GM12878 (cell line): ENCODE measurements around the gene ABCA3.

Source experiments
- ATF3 ChIP-seq: IDR thresholded peaks from 2 replicates; pipeline ENCODE4 v1.6.1; 2011; ENCODE audit warnings: low read depth, mild to moderate bottlenecking, low read length, moderate library complexity, borderline replicate concordance; ENCODE audit errors: extremely low read depth
- BMI1 ChIP-seq: fragments of 450-650 bp; IDR thresholded peaks from 2 replicates; pipeline ENCODE4 v1.6.1; 2016; ENCODE audit warnings: mild to moderate bottlenecking, moderate library complexity, borderline replicate concordance
- CBX3 ChIP-seq: fragments of 200-600 bp; sonication (generic); IDR thresholded peaks from 2 replicates; pipeline ENCODE4 v1.6.1; 2016; ENCODE audit warnings: low read depth, borderline replicate concordance
- CTCF ChIP-seq, 3 experiments: IDR thresholded peaks in 2 of 3; conservative IDR thresholded peaks in 1 of 3; 2 replicates each; pipeline ENCODE4 v1.5.1; 2011; ENCODE audit warnings: low read depth in 3 of 3, low read length in 3 of 3, mild to moderate bottlenecking in 3 of 3, control low read depth in 2 of 3, moderate library complexity in 2 of 3, inconsistent platforms in 1 of 3, mixed read lengths in 1 of 3; ENCODE audit not compliant: control insufficient read depth in 2 of 3, insufficient read depth in 1 of 3; ENCODE audit errors: extremely low read depth in 1 of 3
- ELK1 ChIP-seq: IDR thresholded peaks from 2 replicates; pipeline ENCODE4 v1.6.1; 2012; ENCODE audit warnings: low read depth, low read length, improper control_type of control experiment
- EP300 ChIP-seq, 2 experiments: fragments of 150-350 bp in 1 of 2; IDR thresholded peaks; 2 replicates each; pipeline ENCODE4 v1.6.1; 2011 to 2012; ENCODE audit warnings: low read depth in 2 of 2, low read length in 2 of 2, borderline replicate concordance in 1 of 2, improper control_type of control experiment in 1 of 2, inconsistent platforms in 1 of 2; ENCODE audit not compliant: control insufficient read depth in 1 of 2
- ESRRA ChIP-seq: IDR thresholded peaks from 2 replicates; pipeline ENCODE4 v1.6.1; 2012; ENCODE audit warnings: mild to moderate bottlenecking, low read length, improper control_type of control experiment
- ETV6 ChIP-seq, 2 experiments: fragments of 450-650 bp in 1 of 2; IDR thresholded peaks in 1 of 2; conservative IDR thresholded peaks in 1 of 2; 2 replicates each; pipeline ENCODE4 v1.6.1; 2014; ENCODE audit warnings: antibody characterized with exemption in 1 of 2, borderline replicate concordance in 1 of 2, low read depth in 1 of 2, mild to moderate bottlenecking in 1 of 2, moderate library complexity in 1 of 2
- EZH2 ChIP-seq: IDR thresholded peaks from 2 replicates; pipeline ENCODE4 v1.6.1; 2012; ENCODE audit warnings: low read depth, mild to moderate bottlenecking, control low read depth, inconsistent platforms, low read length, borderline replicate concordance; ENCODE audit not compliant: control insufficient read depth
- FOS ChIP-seq: IDR thresholded peaks from 3 replicates; pipeline ENCODE4 v1.6.1; 2011; ENCODE audit warnings: borderline replicate concordance; ENCODE audit not compliant: insufficient read length; ENCODE audit errors: extremely low read depth
- PKNOX1 ChIP-seq: fragments of 450-650 bp; IDR thresholded peaks from 2 replicates; pipeline ENCODE4 v1.6.1; 2016; ENCODE audit warnings: mild to moderate bottlenecking
- POLR2A ChIP-seq: IDR thresholded peaks from 2 replicates; pipeline ENCODE4 v1.6.1; 2011; ENCODE audit warnings: low read depth, mild to moderate bottlenecking, low read length
- POLR2AphosphoS5 ChIP-seq: IDR thresholded peaks from 2 replicates; pipeline ENCODE4 v1.6.1; 2011; ENCODE audit warnings: mild to moderate bottlenecking, low read length, inconsistent platforms
- ZNF384 ChIP-seq: IDR thresholded peaks from 2 replicates; pipeline ENCODE4 v1.6.1; 2012; ENCODE audit warnings: low read depth, mild to moderate bottlenecking, low read length, improper control_type of control experiment, borderline replicate concordance

DNA sequence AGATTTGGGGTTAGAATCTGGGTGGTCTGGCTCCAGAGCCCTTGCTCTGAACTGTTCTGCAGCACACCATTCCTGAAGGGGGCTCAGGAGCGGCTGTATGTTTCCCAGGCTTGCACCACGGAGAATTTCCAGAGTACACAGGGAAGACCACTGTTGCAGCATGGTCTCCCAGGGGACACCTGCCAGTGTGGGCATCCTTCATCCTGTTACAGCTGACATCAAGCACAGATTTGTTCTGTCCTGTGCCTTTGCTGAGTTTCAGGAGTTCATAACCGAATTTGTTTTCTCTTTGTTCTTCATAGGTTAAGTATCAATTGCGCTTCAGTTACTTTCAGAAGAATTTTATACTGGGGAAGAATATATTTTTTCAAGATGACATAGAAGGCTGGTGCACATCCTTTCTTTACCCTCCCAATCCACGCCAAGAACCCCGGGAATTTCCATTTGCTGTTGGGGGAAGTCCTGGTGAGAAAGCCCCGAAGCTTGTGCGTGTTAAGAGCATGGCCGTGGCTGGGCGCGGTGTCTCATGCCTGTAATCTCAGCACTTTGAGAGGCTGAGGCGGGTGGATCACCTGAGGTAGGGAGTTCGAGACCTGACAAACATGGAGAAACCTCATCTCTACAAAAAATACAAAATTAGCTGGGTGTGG, 26.3 kb upstream of the ABCA3 start:
- TF ChIP-seq PKNOX1 (no peak), ELK1 (no peak), CTCF (IDR thresholded peaks at IDR 0.05 in 2 of 3, conservative IDR thresholded peaks at IDR 0.05 in 1 of 3; ENCODE audit: control insufficient read depth in 2 of 3, extremely low read depth in 1 of 3, insufficient read depth in 1 of 3, low read depth in 3 of 3, low read length in 3 of 3) (no peak), ATF3 (no peak), EP300 (IDR thresholded peaks at IDR 0.05; ENCODE audit: borderline replicate concordance in 1 of 2, control insufficient read depth in 1 of 2, low read depth in 2 of 2, low read length in 2 of 2) (peak in 1 of 2 experiments; percentile 76; a peak in 1 of 4 replicates), FOS (no peak), BMI1 (no peak), ESRRA (no peak), CBX3 (no peak), ETV6 (conservative IDR thresholded peaks at IDR 0.05 in 1 of 2, IDR thresholded peaks at IDR 0.05 in 1 of 2; ENCODE audit: borderline replicate concordance in 1 of 2, low read depth in 1 of 2) (no peak), EZH2 (no peak), POLR2AphosphoS5 (no peak), ZNF384 (no peak), POLR2A (no peak)
